K562 (cell line): ENCODE data around the gene CNTNAP3B.
"Not testable (repeated sequence)": the region's sequence is repeated elsewhere in the genome, so short reads cannot be mapped to it uniquely, and the experiment has no call there.

Source experiments
- ESRRA ChIP-seq: fragments of 450-650 bp; IDR thresholded peaks from 2 replicates; pipeline ENCODE4 v1.6.1; 2014; ENCODE audit warnings: low read depth, mild to moderate bottlenecking, moderate library complexity, borderline replicate concordance
- KDM1A ChIP-seq, 2 experiments: fragments of 450-650 bp; IDR thresholded peaks; 2 replicates each; pipeline ENCODE4 v1.6.1; 2016; ENCODE audit warnings: mild to moderate bottlenecking in 2 of 2
- NFATC3 ChIP-seq: fragments of 450-650 bp; IDR thresholded peaks from 2 replicates; pipeline ENCODE4 v1.6.1; 2017; ENCODE audit warnings: mild to moderate bottlenecking
- STAT5B ChIP-seq: fragments of 250-450 bp; sonication (Bioruptor Pico); IDR thresholded peaks from 2 replicates; pipeline ENCODE4 v1.8.0; 2021; ENCODE audit warnings: mild to moderate bottlenecking, inconsistent platforms
- YBX1 ChIP-seq: fragments of 450-650 bp; IDR thresholded peaks from 2 replicates; pipeline ENCODE4 v1.7.1; 2016; ENCODE audit warnings: mild to moderate bottlenecking
- ZBTB7A ChIP-seq: IDR thresholded peaks from 2 replicates; pipeline ENCODE4 v1.6.1; 2011; ENCODE audit warnings: low read depth, mild to moderate bottlenecking, low read length, moderate library complexity, borderline replicate concordance; ENCODE audit not compliant: control insufficient read depth
- ZNF274 ChIP-seq: IDR thresholded peaks from 2 replicates; pipeline ENCODE4 v1.6.1; 2011; ENCODE audit warnings: low read depth, mild to moderate bottlenecking, low read length, moderate library complexity, borderline replicate concordance
- TF ChIP-seq, protein P1 (sequence below), 3 experiments: IDR thresholded peaks in 2 of 3; conservative IDR thresholded peaks in 1 of 3; 2 replicates each; pipeline ENCODE4 v1.5.1; 2011 to 2012; ENCODE audit warnings: low read length in 3 of 3, mild to moderate bottlenecking in 3 of 3, control low read depth in 2 of 3, improper control_type of control experiment in 1 of 3, inconsistent platforms in 1 of 3, low read depth in 1 of 3, mixed read lengths in 1 of 3, moderate library complexity in 1 of 3; ENCODE audit not compliant: insufficient read depth in 2 of 3
- TF ChIP-seq, protein P2 (sequence below): sonication (generic); formaldehyde crosslinking; IDR thresholded peaks from 2 replicates; pipeline ENCODE4 v1.9.0; 2022; ENCODE audit warnings: mild to moderate bottlenecking, missing genetic modification reagents
- TF ChIP-seq, protein P3 (sequence below): fragments of 250-450 bp; sonication (Bioruptor Pico); IDR thresholded peaks from 2 replicates; pipeline ENCODE4 v1.8.0; 2021; ENCODE audit warnings: moderate library complexity, mild to moderate bottlenecking, inconsistent platforms
- TF ChIP-seq, protein P4 (sequence below): sonication (generic); formaldehyde crosslinking; IDR thresholded peaks from 2 replicates; pipeline ENCODE4 v1.8.1; 2022; ENCODE audit warnings: missing genetic modification reagents
- TF ChIP-seq, protein P5 (sequence below): sonication (generic); formaldehyde crosslinking; IDR thresholded peaks from 2 replicates; pipeline ENCODE4 v1.8.0; 2022; ENCODE audit warnings: mild to moderate bottlenecking, low read depth, missing genetic modification reagents
- TF ChIP-seq, protein P6 (sequence below): fragments of 250-450 bp; sonication (Bioruptor Pico); IDR thresholded peaks from 2 replicates; pipeline ENCODE4 v1.5.1; 2021; ENCODE audit warnings: mild to moderate bottlenecking
- TF ChIP-seq, protein P7 (sequence below): sonication (generic); formaldehyde crosslinking; IDR thresholded peaks from 2 replicates; pipeline ENCODE4 v1.8.0; 2022; ENCODE audit warnings: mild to moderate bottlenecking, missing genetic modification reagents, borderline replicate concordance

DNA sequence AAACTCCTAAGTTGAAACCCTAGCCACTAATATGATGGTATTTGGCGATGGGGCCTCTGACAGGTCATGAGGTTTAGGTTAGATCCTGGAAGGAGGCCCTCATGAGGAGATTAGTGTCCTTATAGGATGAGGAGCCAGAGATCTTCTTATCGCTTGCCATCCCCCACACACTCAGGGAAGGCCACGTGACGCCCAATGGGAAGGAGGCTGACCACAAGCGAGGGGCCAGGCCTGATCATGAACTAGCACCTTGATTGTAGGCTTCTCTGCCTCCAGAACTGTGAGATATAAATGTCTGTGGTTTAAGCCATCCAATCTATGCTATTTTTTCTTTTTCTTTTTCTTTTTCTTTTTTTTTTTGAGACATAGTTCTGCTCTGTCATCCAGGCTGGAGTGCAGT, 254.7 kb downstream of the CNTNAP3B start:
- not testable (repeated sequence) for TF ChIP-seq ESRRA; YBX1; STAT5B (CRISPR knock-in tag); KDM1A (IDR thresholded peaks at IDR 0.05); ZBTB7A; NFATC3; ZNF274
- TF ChIP-seq, protein P1, sequence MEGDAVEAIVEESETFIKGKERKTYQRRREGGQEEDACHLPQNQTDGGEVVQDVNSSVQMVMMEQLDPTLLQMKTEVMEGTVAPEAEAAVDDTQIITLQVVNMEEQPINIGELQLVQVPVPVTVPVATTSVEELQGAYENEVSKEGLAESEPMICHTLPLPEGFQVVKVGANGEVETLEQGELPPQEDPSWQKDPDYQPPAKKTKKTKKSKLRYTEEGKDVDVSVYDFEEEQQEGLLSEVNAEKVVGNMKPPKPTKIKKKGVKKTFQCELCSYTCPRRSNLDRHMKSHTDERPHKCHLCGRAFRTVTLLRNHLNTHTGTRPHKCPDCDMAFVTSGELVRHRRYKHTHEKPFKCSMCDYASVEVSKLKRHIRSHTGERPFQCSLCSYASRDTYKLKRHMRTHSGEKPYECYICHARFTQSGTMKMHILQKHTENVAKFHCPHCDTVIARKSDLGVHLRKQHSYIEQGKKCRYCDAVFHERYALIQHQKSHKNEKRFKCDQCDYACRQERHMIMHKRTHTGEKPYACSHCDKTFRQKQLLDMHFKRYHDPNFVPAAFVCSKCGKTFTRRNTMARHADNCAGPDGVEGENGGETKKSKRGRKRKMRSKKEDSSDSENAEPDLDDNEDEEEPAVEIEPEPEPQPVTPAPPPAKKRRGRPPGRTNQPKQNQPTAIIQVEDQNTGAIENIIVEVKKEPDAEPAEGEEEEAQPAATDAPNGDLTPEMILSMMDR (IDR thresholded peaks at IDR 0.05 in 2 of 3, conservative IDR thresholded peaks at IDR 0.05 in 1 of 3; ENCODE audit: insufficient read depth in 2 of 3, low read depth in 1 of 3, low read length in 3 of 3), result not testable (repeated sequence)
- TF ChIP-seq, protein P2, sequence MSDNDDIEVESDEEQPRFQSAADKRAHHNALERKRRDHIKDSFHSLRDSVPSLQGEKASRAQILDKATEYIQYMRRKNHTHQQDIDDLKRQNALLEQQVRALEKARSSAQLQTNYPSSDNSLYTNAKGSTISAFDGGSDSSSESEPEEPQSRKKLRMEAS, result not testable (repeated sequence)
- TF ChIP-seq, protein P3, sequence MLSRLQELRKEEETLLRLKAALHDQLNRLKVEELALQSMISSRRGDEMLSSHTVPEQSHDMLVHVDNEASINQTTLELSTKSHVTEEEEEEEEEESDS (CRISPR knock-in tag), result not testable (repeated sequence)
- TF ChIP-seq, protein P4, sequence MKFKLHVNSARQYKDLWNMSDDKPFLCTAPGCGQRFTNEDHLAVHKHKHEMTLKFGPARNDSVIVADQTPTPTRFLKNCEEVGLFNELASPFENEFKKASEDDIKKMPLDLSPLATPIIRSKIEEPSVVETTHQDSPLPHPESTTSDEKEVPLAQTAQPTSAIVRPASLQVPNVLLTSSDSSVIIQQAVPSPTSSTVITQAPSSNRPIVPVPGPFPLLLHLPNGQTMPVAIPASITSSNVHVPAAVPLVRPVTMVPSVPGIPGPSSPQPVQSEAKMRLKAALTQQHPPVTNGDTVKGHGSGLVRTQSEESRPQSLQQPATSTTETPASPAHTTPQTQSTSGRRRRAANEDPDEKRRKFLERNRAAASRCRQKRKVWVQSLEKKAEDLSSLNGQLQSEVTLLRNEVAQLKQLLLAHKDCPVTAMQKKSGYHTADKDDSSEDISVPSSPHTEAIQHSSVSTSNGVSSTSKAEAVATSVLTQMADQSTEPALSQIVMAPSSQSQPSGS (CRISPR knock-in tag), result not testable (repeated sequence)
- TF ChIP-seq, protein P5, sequence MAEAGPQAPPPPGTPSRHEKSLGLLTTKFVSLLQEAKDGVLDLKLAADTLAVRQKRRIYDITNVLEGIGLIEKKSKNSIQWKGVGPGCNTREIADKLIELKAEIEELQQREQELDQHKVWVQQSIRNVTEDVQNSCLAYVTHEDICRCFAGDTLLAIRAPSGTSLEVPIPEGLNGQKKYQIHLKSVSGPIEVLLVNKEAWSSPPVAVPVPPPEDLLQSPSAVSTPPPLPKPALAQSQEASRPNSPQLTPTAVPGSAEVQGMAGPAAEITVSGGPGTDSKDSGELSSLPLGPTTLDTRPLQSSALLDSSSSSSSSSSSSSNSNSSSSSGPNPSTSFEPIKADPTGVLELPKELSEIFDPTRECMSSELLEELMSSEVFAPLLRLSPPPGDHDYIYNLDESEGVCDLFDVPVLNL (CRISPR knock-in tag), result not testable (repeated sequence)
- TF ChIP-seq, protein P6, sequence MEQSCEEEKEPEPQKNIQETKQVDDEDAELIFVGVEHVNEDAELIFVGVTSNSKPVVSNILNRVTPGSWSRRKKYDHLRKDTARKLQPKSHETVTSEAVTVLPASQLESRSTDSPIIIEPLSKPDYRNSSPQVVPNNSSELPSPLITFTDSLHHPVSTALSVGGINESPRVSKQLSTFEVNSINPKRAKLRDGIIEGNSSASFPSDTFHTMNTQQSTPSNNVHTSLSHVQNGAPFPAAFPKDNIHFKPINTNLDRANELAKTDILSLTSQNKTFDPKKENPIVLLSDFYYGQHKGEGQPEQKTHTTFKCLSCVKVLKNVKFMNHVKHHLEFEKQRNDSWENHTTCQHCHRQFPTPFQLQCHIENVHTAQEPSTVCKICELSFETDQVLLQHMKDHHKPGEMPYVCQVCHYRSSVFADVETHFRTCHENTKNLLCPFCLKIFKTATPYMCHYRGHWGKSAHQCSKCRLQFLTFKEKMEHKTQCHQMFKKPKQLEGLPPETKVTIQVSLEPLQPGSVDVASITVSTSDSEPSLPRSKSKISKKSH, result not testable (repeated sequence)
- TF ChIP-seq, protein P7, sequence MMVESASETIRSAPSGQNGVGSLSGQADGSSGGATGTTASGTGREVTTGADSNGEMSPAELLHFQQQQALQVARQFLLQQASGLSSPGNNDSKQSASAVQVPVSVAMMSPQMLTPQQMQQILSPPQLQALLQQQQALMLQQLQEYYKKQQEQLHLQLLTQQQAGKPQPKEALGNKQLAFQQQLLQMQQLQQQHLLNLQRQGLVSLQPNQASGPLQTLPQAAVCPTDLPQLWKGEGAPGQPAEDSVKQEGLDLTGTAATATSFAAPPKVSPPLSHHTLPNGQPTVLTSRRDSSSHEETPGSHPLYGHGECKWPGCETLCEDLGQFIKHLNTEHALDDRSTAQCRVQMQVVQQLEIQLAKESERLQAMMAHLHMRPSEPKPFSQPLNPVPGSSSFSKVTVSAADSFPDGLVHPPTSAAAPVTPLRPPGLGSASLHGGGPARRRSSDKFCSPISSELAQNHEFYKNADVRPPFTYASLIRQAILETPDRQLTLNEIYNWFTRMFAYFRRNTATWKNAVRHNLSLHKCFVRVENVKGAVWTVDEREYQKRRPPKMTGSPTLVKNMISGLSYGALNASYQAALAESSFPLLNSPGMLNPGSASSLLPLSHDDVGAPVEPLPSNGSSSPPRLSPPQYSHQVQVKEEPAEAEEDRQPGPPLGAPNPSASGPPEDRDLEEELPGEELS (CRISPR knock-in tag), result not testable (repeated sequence)
